ENCODE data around the gene PHACTR3. TPM values are rescaled to one million over a fixed set of nuclear protein-coding genes. Genes with fewer than 3 reads are reported as not detected.

PHACTR3 gene
- total RNA-seq, 4 donors from 2014 or later = 0.26 to 3.2 (median 0.57) TPM

- no peaks in the 10 kb centered on the region for H3K9me3 ChIP-seq
- intact Hi-C loops (cut with DNase I; ENCODE audit: low total_unique reads) = no loop called here
- DNase-seq = no peak
- TF ChIP-seq CTCF (IDR thresholded peaks at IDR 0.05) (no peak), POLR2A (IDR thresholded peaks at IDR 0.05) (no peak)
- no peaks in the 10 kb centered on the region for H3K27me3 ChIP-seq
- H3K4me3 ChIP-seq = no peak overlapping the region
- no peak overlapping the region for H3K27ac ChIP-seq
- no peaks in the 10 kb centered on the region for H3K4me1 ChIP-seq
- H3K36me3 ChIP-seq = no peaks in the 10 kb centered on the region
These were observed 42.9 kb downstream of the PHACTR3 start for GRCh38 chr20:59647271-59647670.

GRCh38 chr20:59648466-59649070 lies 44.2 kb downstream of the PHACTR3 start:
- Histone ChIP-seq H3K27ac (no peak overlapping the region), H3K4me3 (no peak overlapping the region), H3K36me3 (no peaks in the 10 kb centered on the region), H3K4me1 (no peaks in the 10 kb centered on the region), H3K9me3 (no peaks in the 10 kb centered on the region), H3K27me3 (no peaks in the 10 kb centered on the region)
- intact Hi-C loops (cut with DNase I; ENCODE audit: low total_unique reads) = no loop called here
- TF ChIP-seq POLR2A (IDR thresholded peaks at IDR 0.05) (no peak), CTCF (IDR thresholded peaks at IDR 0.05) (no peak)
- no peak for DNase-seq

- Histone ChIP-seq H3K36me3 (no peaks in the 10 kb centered on the region), H3K27ac (no peak overlapping the region), H3K4me3 (no peak overlapping the region), H3K4me1 (no peaks in the 10 kb centered on the region), H3K9me3 (no peaks in the 10 kb centered on the region), H3K27me3 (no peaks in the 10 kb centered on the region)
- TF ChIP-seq CTCF (IDR thresholded peaks at IDR 0.05) (no peak), POLR2A (IDR thresholded peaks at IDR 0.05) (no peak)
- intact Hi-C loops (cut with DNase I; ENCODE audit: low total_unique reads) = no loop called here
- no peak for DNase-seq
These were observed 46.1 kb downstream of the PHACTR3 start for GRCh38 chr20:59650418-59650817.

GRCh38 chr20:59652381-59652780 lies 48.0 kb downstream of the PHACTR3 start:
- TF ChIP-seq POLR2A (IDR thresholded peaks at IDR 0.05) = no peak
- TF ChIP-seq CTCF (IDR thresholded peaks at IDR 0.05) = no peak
- Histone ChIP-seq H3K27me3 (no peaks in the 10 kb centered on the region), H3K36me3 (no peaks in the 10 kb centered on the region), H3K4me3 (no peak overlapping the region), H3K27ac (no peak overlapping the region), H3K9me3 (peaks cover 0 to 6% of the 10 kb centered on the region in 2 donors), H3K4me1 (no peaks in the 10 kb centered on the region)
- intact Hi-C loops (cut with DNase I; ENCODE audit: low total_unique reads) = no loop called here
- no peak for DNase-seq

- no peaks in the 10 kb centered on the region for H3K27me3 ChIP-seq
- DNase-seq = no peak
- peaks cover 0 to 16% of the 10 kb centered on the region in 2 donors for H3K9me3 ChIP-seq
- H3K27ac ChIP-seq = no peak overlapping the region
- intact Hi-C loops (cut with DNase I; ENCODE audit: low total_unique reads) = no loop called here
- no peak overlapping the region for H3K4me3 ChIP-seq
- TF ChIP-seq CTCF (IDR thresholded peaks at IDR 0.05) (no peak), POLR2A (IDR thresholded peaks at IDR 0.05) (no peak)
- no peaks in the 10 kb centered on the region for H3K36me3 ChIP-seq
- H3K4me1 ChIP-seq = no peaks in the 10 kb centered on the region
These were observed 52.1 kb downstream of the PHACTR3 start for GRCh38 chr20:59656417-59656816.
